ENCODE data around the gene BRPF1.
"Not testable (repeated sequence)": the region's sequence is repeated elsewhere in the genome, so short reads cannot be mapped to it uniquely, and the experiment has no call there.

Gene BRPF1

DNA sequence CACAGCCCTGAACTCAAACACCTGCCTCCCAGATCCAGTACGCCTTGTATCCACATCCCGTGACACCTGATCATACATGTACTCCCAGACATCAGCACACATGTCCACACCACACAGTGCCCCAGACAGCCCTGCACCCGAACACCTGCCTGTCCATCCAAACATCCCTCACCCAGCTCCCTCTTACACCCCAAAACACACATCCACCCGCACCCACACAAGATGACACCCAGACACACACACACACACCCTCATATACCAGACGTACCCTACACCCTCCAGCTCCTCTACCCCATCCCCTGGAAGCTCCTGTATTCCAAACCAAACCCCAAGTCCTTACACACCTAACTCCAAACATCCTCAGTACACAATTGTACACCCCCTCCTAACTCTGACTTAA lies 37.5 kb downstream of the BRPF1 start:
- no peak for DNase-seq (ENCODE audit: low spot score)

DNA sequence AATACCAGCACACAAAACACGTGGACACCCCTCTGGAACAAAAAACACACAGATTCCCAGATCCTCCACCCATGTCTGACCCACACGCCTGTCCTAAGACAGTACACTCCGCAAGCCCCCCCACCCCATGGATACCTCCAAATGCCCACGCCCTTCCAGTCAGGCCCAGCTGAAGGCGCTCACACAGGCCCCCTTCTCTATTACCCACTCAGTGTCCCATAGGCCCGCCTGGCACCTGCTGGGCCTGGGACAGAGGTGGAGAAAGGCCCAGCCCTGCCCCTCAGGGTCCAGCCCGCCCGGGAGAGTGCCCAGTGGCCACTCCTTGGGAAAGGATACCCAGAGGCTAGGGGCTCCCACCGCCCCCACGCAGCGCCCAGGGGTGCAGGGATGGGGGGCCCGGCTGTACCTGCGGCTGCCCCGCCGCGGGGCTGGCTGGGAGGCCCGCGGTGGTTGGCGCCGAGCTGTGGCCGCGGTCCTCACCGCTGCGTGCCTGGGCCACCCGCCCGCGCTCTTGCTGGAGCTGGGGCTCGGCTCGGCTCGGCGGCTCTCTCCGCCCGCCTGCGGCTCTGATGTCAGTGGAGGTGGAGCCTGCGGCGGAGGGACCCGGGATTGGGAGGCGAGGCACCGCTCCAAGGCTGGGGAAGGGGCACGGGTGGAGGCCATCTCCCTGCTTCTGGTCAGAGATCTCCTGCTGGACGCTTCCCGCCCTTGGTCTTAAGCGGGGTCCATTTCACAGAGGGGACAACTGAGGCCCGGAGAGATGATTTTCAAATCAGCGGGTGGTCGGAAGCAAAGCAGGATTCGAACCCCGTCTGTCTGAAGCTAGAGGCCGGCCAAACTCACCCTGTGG lies 38.1 kb downstream of the BRPF1 start, which contains the start of gene CAMK1:
TSS of gene CAMK1 (minus strand) at position 522 of the 850 bp plus-strand sequence. CDS start 2,198 bp downstream, outside the sequence.
- DNase-seq (ENCODE audit: low spot score) = no peak

DNA sequence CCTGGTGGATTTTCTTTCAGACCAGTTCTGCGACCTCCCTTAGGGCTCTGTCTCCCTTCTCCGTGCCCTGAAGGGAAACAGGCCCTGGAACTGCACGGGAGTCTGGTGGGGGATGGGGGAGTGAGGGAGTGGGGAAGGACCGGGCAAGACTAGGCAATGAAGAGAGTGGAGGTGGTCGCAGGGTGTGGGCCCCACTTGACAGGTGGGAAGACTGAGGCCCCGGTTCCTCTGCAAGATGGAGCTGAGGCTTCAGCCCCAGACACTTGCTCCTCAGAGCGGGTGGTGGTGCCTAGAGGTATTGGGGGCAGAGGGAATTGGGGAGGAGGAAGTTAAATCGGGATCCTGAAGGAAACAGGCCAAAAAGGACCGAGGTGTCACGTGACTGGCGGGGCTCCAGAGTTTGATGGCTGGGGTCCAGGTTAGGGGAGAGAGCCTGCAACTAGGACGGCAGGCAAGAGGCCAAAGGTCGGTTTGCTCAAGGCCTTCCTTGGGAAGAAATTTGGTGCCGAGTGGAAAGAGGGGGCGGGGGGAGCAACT lies 38.8 kb downstream of the BRPF1 start:
- DNase-seq (ENCODE audit: low spot score) = peak; percentile 60

DNA sequence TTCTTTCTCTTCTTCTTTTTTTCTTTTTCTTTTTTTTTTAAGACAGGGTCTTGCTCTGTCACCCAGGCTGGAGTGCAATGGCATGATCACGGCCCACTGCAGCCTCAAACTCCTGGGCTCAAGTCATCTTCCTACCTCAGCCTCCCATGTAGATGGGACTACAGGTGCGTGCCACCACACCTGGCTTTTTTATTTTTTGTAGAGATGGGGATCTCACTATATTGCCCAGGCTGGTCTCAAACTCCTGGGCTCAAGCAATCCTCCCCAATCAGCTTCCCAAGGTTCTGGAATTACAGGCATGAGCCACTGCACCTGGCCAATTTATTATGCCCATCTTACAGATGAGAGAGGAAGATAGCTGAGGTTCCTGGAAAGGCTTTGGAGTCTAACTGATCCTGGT lies 39.5 kb downstream of the BRPF1 start:
- DNase-seq (ENCODE audit: low spot score) = not testable (repeated sequence)

DNA sequence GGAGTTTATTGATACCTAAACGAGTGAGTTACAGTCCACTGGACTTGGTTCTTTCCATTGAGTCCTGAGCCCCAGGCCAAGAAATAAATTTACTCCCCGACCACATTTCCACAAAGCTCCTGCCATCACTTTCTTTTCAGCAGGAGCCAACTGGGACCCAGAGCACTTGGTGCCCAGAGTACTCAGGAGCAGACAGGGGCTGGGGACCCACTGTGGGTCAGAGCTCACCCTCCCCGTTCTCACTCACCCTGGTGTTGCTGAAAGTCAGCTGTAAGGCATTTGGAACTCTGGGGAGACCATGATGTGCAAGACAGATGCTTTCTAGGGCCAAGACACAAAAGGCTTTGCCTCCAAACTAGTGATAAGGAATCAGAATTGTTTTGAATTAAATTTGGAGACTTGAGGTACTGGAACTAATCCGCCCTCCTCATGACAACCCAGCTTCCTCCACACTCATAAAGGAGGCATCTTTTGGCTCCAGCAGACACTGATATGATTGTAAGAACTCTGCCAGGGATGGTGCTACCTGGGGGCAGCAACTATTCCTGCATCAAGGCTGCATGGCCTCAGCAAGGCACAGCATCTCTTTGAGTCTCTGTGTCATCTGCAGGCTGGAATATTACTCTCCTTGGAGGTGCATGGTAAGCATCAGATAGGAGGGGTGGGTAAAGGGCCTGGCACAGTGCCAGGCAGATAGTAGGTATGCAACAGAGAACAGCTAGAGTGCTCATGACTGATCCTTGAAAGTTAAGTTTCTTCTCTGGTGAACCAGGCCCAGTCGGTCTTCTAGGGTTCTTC lies 45.6 kb downstream of the BRPF1 start:
- DNase-seq (ENCODE audit: low spot score) = no peak

DNA sequence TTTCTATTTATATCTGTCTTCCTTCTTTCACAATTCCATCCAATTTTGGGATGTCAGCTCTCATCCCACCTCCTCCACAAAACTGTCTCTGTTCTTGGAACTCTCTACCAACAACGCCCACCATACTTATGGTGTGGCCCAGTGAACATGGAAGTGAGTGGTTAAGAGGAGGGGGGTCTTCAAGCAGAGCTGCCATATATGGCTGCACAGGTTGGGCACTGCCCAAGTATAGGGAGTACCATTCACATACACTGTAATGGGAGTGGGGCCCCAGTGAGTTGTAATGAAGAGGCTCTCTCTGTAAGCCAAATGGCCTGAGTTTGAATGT lies 46.1 kb downstream of the BRPF1 start:
- DNase-seq (ENCODE audit: low spot score) = no peak

DNA sequence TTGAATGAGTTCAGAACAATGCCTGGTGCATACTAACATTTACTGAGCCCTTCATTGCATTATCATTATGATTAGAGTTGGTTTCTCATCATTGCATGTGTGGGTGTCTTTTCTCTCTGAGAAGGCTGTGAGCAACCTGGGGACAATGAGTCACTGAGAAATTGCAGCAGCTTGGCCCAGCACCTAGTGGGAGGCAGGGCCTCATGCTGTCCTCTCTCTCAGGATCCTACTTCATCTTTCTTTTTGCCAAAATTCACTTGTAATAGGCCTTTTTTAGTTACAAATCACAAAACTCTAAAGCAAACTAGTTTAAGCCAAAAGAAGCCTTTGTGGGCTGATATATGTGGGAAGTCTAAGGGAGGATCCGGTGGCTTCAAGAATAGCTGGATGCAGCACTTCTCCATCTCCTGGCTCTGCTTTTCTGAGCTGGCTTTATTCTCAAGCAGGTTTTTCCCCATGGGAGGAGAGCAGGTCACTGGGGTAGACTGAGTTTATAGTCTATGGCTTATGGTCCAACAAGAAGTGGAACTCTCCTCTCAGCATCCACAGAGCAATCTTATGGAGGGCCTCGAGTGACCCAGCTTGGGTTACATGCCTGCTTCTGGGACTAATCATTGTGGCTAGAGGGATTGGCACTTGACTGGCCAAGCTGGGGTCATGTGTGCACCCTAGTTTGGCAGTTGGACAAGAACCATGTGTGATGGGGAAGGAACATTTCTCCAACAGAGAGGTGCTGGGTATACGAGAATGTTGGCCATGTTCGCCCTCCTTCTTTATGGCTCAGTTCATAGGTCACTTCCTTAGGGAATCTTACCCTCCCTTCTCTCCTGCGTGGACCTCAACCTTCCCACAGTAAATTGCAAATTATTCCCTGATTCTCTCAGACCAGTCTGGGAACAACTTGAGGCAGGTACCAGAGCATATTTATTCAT lies 46.9 kb downstream of the BRPF1 start:
- DNase-seq (ENCODE audit: low spot score) = no peak

DNA sequence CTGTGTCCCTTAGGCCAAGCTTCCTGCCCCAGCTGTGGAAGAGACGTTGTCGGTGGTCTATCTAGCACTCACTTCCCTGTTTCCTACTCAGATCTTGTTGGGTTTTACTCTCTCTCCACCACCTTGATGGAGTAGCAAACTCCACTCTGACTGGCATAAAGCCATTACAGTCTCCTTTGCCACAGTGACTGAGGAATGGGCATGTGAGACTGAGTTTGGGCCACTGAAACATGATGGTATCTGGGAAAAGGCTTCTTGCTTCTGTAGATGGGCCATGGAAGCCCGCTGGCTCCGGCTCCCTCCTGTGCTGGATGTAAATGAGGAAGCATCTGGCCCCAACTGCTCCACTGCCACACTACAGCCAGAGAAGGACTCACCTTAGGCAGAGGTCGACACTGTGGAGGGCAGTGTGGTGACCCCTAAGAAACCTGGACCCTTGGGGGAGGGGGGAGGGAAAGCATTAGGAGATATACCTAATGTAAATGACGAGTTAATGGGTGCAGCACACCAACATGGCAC lies 47.6 kb downstream of the BRPF1 start:
- no peak for DNase-seq (ENCODE audit: low spot score)

DNA sequence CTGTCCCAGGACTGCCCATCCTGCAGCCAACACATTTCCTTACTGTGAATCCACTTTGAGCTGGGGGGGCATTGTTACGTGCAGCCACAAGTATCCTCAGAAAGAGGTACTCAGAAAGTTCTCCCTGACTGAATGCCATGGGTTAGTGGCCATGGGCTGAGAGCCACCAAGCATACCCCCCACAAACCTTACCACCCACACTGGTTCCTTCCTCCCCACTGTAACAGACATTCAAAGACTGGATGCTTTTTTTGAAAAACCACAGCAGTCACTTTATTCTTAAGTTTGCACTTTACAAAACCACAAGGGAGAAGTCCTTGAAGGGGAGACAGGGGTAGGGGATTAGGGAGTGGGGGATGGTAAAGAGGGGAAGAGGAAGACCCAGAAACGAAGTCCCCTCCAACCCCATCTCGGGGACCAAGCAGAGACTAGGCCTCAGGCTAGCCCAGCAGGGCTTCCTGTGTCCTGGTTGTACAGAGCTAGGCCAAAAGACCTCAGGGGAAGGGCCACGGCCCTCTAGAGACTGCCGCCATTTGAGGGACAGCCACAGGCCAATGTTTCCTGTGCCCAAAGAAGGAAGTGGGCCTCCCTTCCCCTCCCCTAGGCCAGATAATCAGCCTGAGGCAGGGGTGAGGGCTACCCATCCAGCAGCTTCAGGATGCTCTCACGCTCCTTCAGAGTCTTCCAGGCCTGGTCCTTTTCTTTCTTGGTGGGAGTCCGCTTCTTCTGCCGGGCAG lies 48.4 kb downstream of the BRPF1 start:
- DNase-seq (ENCODE audit: low spot score) = peak; percentile 90

DNA sequence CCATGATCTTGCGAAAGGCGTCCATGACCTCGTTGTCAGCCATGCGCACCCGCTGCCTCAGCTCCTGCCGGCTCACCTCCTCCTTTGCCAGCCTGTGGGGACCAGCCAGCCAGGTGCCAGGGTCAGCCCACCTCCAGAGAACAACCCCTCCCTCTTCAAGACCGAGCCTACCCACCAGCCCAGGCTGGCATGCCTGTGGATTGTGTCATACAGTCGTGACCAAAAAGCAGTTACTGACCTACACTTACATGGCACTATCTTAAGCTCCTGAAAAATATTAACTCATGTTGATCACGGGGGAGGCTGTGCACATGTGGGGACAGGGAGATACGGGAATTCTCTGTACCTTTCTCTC lies 48.9 kb downstream of the BRPF1 start:
- no peak for DNase-seq (ENCODE audit: low spot score)

DNA sequence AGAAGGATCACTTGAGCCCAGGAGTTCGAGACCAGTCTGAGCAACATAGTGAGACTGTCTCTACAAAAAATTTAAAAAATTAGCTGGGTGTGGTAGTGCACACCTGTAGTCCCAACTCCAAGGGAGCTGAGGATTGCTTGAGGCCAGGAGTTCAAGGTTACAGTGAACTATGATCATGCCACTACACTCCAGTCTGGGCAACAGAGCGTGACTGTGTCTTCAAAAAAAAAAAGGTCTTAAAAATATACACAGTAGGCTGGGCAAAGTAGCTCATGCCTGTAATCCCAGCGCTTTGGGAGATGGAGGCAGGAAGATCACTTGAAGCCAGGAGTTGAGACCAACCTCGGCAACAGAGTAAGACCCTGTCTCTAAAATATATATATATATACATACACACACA lies 49.4 kb downstream of the BRPF1 start:
- DNase-seq (ENCODE audit: low spot score) = no peak

DNA sequence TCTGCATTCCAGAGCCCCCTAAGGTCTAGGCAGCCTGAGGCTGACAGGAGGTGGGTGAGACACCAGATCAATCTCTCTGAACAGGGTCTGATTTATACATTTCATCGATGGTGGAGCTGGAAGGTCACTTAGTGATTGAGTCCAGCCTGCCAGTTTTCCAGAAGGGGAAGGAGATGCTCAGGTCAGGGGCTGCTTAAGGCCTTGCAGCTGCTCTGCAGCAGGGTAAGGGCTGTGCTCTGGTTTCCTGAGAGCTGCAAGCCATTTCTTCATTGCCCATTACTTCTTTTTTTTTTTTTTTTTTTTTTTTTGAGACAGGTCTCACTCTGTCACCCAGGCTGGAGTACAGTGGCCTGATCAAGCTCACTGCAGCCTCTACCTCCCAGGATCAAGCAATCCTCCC lies 50.0 kb downstream of the BRPF1 start:
- no peak for DNase-seq (ENCODE audit: low spot score)

DNA sequence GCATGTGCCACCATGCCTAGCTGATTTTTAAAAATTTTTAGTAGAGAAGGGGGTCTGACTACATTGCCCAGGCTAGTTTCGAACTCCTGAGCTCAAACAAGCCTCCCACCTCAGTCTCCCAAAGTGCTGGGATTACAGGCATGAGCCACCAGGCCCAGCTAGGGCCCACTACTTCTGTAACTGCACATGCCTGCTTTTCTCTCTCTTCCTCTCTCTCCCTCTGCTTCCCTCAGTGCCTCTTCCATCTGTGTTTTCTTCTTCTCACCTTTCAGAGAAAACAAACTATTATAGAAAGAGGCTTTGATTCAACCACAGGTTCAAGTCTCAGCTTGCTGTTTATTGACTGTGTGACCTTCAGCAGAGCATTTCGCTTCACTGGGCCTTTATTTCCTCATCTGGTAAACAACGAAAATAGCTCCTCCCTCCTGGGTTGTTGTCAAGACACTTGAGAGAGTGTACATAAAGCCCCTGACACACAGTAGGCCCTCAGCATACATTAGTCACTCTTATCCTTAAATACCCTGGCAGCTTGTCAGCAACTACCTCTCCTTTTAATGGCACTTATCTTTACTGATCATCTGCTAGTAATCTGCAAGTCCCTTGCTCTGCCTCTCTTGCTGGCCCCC lies 50.6 kb downstream of the BRPF1 start:
- no peak for DNase-seq (ENCODE audit: low spot score)

DNA sequence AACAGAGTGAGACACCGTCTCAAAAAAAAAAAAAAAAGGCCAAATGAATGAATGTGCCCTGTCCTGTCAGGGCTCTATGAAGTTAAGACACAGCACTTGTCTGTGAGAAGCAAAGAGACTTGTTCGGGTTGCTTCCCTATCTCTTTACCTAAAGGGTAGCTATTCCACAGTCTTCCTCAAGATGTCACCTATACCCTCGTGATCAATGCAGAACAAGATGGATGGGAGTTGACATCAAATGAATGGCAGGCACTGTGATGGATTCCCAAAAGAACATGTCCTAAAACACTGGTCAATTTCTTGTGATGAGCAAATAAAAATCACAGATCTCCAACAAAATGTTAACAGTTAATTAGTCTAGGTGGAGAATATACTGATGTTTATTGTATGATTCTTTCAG lies 51.2 kb downstream of the BRPF1 start:
- no peak for DNase-seq (ENCODE audit: low spot score)

DNA sequence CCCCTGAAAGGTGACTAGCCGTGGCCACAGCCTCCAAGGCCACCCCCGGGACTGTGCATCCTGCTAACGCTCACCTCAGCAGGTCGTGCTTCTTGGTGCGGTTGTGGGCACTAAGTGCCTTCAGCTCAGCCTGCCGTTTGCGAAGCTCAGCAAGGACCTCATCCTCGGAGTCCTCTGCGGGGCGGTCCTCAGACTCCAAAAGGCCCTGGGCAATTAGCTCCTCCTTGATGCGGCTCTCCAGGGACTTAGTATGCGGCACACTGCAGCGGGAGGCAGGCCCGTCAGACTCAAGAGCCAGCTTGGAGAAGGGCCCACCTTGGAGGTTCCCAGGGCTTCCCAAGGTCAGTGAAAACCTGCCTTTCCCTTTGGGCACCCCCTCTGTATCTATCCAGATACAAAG lies 52.4 kb downstream of the BRPF1 start:
- no peak for DNase-seq (ENCODE audit: low spot score)

DNA sequence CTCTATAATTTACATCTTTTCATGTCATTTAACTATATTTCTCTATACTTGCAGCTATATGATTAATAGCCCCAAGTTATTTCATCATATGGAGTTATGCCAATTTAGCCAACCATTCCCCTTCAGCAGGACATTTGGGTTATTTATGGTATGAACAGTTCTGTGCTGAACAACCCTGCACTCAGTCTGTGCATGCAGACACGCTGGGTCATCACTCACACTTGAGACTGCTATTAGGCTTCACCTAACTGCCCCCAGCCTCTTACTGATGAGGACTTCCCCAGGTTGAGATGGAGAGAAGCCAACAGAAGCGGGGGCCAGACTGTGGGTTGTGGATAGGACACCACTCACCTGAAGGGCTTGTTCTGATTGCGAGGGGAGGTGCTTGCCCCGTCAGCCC lies 53.4 kb downstream of the BRPF1 start:
- DNase-seq (ENCODE audit: low spot score) = no peak

DNA sequence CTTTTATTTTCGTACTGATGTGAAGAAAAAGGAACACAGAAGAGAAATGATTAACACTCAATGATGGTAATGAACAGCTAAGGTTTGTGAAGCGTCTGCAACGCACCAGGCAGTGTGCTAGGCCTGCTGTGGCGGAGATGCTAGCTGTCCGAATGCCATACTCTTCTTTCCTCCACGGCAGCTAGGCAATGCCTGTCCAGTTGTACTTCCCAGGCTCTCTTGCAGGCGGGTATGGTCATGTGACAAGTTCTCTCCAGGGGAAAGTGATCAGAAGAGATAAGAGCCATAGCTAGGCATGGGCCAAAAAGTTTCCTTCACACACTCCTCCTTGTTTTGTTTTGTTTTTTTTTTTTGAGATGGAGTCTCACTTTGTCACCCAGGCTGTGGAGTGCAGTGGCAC lies 54.1 kb downstream of the BRPF1 start:
- no peak for DNase-seq (ENCODE audit: low spot score)

DNA sequence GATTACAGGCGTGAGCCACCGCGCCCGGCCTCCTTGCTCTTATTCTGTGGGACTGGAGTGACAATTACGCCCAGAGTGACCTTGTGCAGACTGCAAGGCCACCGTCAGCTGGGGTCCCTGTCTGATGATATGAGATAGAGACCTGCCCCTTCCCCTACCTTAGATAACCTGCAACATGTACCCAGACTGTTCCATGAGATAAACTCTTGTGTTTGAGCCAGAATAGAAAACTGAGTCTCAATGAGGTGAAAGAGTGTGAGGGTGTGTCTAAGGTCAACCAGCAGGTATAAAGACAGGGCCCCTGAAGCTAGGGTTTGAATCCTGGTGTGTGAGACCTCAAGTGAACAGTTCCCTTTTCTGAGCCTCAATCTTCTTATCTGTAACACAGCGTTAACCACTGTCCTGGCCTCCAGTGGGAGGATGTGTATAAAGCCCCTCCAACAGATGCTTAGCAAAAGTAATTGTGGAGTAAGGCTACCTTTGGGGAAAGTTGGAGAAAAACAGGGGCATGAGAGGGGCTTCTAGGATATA lies 54.7 kb downstream of the BRPF1 start:
- no peak for DNase-seq (ENCODE audit: low spot score)

DNA sequence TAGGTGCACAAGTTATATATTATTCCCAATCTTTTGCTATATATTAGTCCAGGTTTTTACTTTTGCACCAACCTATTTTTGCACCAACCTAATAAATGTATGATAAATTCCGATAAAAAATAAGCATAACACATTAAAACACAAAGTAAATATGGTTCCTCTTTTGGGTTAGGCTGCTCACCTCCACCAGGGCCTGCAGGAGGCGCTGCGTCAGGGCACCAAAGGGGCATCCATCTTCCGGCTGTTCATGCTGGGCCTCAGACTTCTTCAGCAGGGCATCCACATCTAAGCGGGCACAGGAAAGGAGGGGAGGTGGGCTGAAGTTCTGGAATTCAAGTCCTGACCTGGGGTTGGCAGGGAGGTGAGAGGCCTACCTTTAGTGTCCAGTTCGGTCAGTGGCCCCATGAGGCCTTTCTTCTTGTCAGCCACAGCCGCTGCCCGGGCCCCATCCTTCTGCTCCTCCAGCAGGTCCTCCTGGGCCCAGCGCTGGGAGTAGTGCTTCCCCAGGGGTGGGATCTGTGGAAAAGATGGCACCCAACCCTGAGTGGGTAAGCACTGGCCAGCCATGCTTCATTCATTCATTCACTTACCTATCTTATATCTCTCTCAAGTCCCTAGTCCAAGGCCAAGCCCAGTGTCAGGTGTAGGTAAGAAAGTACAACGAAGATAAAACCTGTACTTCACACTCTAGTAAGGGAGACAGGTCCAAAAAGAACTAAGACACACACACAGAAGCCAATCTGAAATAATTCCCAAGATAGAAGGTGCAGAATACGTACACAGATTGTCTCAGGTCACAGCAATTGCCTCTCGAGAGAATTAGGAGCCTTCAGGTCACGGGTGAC lies 55.5 kb downstream of the BRPF1 start:
- no peak for DNase-seq (ENCODE audit: low spot score)

All from pons (tissue), 1 donor.